NT2/D1 (cell line): Measurements from ENCODE around the gene GCN1.

Source experiments
- SUZ12 ChIP-seq: IDR thresholded peaks from 2 replicates; pipeline ENCODE4 v1.6.1; 2011; ENCODE audit not compliant: insufficient read length, insufficient read depth; ENCODE audit errors: extremely low read depth
- YY1 ChIP-seq: IDR thresholded peaks from 2 replicates; pipeline ENCODE4 v1.6.1; 2011; ENCODE audit not compliant: insufficient read length, insufficient read depth
- ZNF274 ChIP-seq: IDR thresholded peaks from 2 replicates; pipeline ENCODE4 v1.6.1; 2011; ENCODE audit warnings: mild to moderate bottlenecking, low read depth, low read length

GRCh38 chr12:120150919-120151525 is 43.5 kb downstream of the GCN1 start:
- TF ChIP-seq ZNF274 (no peak), SUZ12 (no peak), YY1 (no peak)
